T-helper 2 cell treated with Interferon-gamma antibody and Interleukin-4, amounts not matched to agents 5 μg/mL and 100 μg/mL, for 36 hours (primary cell): ENCODE measurements around the gene MALRD1.
"Not testable (repeated sequence)": the region's sequence is repeated elsewhere in the genome, so short reads cannot be mapped to it uniquely, and the experiment has no call there.

Experiments
- DNase-seq: peaks from one replicate; pipeline ENCODE4 v3.0.0; 2021; ENCODE audit warnings: low spot score
- H3K27ac Mint-ChIP-seq: one replicate; pipeline ENCODE4 v1.8.0; 2021; ENCODE audit warnings: mild to moderate bottlenecking, mixed read lengths
- H3K27me3 Mint-ChIP-seq: one replicate; pipeline ENCODE4 v1.8.0; 2021; ENCODE audit warnings: low read depth, mixed read lengths
- H3K36me3 Mint-ChIP-seq: one replicate; pipeline ENCODE4 v1.8.0; 2021; ENCODE audit warnings: low read depth, mixed read lengths
- H3K4me1 Mint-ChIP-seq: one replicate; pipeline ENCODE4 v1.8.0; 2021; ENCODE audit warnings: low read depth, mixed read lengths
- H3K4me3 Mint-ChIP-seq: one replicate; pipeline ENCODE4 v1.8.0; 2022; ENCODE audit warnings: mild to moderate bottlenecking, moderate library complexity, mixed read lengths
- H3K9me3 Mint-ChIP-seq: one replicate; pipeline ENCODE4 v1.8.0; 2021; ENCODE audit warnings: mixed read lengths

MALRD1 gene

DNA sequence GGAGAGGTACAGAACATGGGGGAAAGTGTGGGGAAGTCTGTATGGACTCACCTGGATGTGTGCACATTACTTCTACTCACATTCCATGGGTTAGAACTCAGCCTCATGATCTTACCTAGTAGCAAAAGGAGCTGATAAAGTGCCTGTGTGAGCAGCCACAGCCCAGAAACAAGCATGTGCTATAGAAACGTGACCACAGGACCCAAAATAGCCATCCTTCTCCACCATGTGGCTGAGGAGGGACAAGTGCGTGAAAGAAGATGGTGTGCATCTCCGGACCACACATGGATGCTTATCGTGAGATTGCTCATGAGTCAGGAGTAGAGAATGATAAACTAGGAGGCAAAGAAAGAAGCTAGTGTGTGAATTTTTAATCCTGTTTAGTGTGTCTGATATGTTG lies 431.3 kb downstream of the MALRD1 start:
- H3K27me3 Mint-ChIP-seq: no peaks in the 10 kb centered on the region
- H3K9me3 Mint-ChIP-seq: peaks cover 27% of the 10 kb centered on the region
- no peak overlapping the region for H3K4me3 Mint-ChIP-seq
- DNase-seq: no peak
- no peaks in the 10 kb centered on the region for H3K36me3 Mint-ChIP-seq
- H3K27ac Mint-ChIP-seq: no peak overlapping the region
- no peaks in the 10 kb centered on the region for H3K4me1 Mint-ChIP-seq

- no peaks in the 10 kb centered on the region for H3K27me3 Mint-ChIP-seq
- H3K4me3 Mint-ChIP-seq: no peak overlapping the region
- DNase-seq: no peak
- no peaks in the 10 kb centered on the region for H3K4me1 Mint-ChIP-seq
- H3K36me3 Mint-ChIP-seq: no peaks in the 10 kb centered on the region
- no peak overlapping the region for H3K27ac Mint-ChIP-seq
- peaks cover 27% of the 10 kb centered on the region for H3K9me3 Mint-ChIP-seq
These were observed 431.8 kb downstream of the MALRD1 start for GRCh38 chr10:19480353-19480752.

- no peaks in the 10 kb centered on the region for H3K36me3 Mint-ChIP-seq
- no peaks in the 10 kb centered on the region for H3K27me3 Mint-ChIP-seq
- no peak overlapping the region for H3K27ac Mint-ChIP-seq
- no peaks in the 10 kb centered on the region for H3K4me1 Mint-ChIP-seq
- no peak overlapping the region for H3K4me3 Mint-ChIP-seq
- H3K9me3 Mint-ChIP-seq: peaks cover 24% of the 10 kb centered on the region
- no peak for DNase-seq
These were observed 434.8 kb downstream of the MALRD1 start for GRCh38 chr10:19483421-19483820.

GRCh38 chr10:19488592-19489280 lies 440.1 kb downstream of the MALRD1 start:
- Mint-ChIP-seq H3K27ac (no peak overlapping the region), H3K4me1 (no peaks in the 10 kb centered on the region), H3K36me3 (no peaks in the 10 kb centered on the region), H3K4me3 (no peak overlapping the region), H3K27me3 (no peaks in the 10 kb centered on the region), H3K9me3 (peaks cover 11% of the 10 kb centered on the region)
- no peak for DNase-seq

DNA sequence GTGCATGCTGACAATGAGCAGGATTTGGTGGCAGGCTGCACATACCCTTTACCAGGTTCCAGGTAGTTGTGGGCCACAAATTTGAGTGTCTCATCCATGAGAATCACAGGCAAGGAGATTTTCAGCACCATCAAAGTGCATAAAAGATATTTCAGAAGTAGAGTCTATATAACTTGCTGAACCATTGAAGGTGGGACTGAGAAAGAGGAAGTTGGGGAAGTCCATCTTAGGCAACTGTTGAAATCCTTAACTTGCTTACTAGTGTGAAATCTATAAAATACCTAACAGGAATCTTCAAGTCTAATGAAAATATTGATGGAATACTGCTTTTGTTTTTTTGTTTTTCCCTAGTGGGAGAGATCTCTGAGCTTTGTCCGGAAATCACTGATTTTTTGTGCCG lies 442.6 kb downstream of the MALRD1 start:
- H3K27ac Mint-ChIP-seq: no peak overlapping the region
- no peaks in the 10 kb centered on the region for H3K27me3 Mint-ChIP-seq
- H3K9me3 Mint-ChIP-seq: peaks cover 13% of the 10 kb centered on the region
- no peaks in the 10 kb centered on the region for H3K4me1 Mint-ChIP-seq
- H3K4me3 Mint-ChIP-seq: no peak overlapping the region
- DNase-seq: no peak
- no peaks in the 10 kb centered on the region for H3K36me3 Mint-ChIP-seq

GRCh38 chr10:19493917-19494316 lies 445.3 kb downstream of the MALRD1 start:
- Mint-ChIP-seq H3K4me1 (no peaks in the 10 kb centered on the region), H3K27ac (no peak overlapping the region), H3K4me3 (no peak overlapping the region), H3K27me3 (no peaks in the 10 kb centered on the region), H3K36me3 (no peaks in the 10 kb centered on the region), H3K9me3 (peaks cover 14% of the 10 kb centered on the region)
- no peak for DNase-seq

- no peaks in the 10 kb centered on the region for H3K36me3 Mint-ChIP-seq
- no peaks in the 10 kb centered on the region for H3K27me3 Mint-ChIP-seq
- DNase-seq: no peak
- no peak overlapping the region for H3K27ac Mint-ChIP-seq
- H3K9me3 Mint-ChIP-seq: peaks cover 14% of the 10 kb centered on the region
- no peaks in the 10 kb centered on the region for H3K4me1 Mint-ChIP-seq
- H3K4me3 Mint-ChIP-seq: no peak overlapping the region
These were observed 448.4 kb downstream of the MALRD1 start for GRCh38 chr10:19497026-19497425.

DNA sequence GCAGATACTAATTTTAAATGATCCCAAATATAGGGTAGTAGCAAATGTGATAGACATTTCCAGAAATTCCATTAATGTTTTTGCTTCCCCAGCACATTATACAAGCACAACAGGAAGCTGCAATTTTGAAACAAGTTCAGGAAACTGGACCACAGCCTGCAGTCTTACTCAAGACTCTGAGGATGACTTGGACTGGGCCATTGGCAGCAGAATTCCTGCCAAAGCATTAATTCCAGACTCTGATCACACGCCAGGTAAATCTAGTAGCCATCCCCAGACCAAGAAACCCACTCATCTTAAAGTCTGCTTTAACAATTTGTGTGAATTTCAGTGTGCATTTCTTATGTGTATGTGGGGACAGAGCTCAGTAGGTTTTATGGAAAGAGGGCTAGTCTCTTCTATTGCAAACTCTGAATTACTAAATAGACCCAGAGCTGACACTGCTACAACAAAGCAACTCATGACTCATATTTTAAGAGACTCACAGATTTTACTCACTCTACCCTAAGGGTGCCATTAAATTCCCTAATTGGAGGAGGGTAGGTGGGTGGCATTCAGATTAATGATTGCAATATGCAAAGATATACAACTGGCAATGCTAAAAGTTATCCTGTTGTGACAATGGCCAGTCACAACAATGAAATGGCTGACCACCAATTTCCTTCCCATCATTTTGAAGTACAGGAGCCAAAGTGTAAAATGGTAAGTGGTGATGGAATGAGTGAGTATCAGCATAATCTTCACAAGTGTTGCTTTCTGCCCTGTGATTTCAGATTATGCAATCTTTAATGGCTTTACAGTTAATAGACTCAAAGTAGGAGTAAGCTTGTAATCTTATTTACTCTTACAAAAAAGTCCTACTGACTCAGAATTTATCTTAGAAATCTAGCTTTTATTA lies 450.0 kb downstream of the MALRD1 start:
- peaks cover 10% of the 10 kb centered on the region for H3K9me3 Mint-ChIP-seq
- no peaks in the 10 kb centered on the region for H3K27me3 Mint-ChIP-seq
- DNase-seq: no peak
- H3K27ac Mint-ChIP-seq: no peak overlapping the region
- no peaks in the 10 kb centered on the region for H3K4me1 Mint-ChIP-seq
- H3K36me3 Mint-ChIP-seq: no peaks in the 10 kb centered on the region
- H3K4me3 Mint-ChIP-seq: no peak overlapping the region

DNA sequence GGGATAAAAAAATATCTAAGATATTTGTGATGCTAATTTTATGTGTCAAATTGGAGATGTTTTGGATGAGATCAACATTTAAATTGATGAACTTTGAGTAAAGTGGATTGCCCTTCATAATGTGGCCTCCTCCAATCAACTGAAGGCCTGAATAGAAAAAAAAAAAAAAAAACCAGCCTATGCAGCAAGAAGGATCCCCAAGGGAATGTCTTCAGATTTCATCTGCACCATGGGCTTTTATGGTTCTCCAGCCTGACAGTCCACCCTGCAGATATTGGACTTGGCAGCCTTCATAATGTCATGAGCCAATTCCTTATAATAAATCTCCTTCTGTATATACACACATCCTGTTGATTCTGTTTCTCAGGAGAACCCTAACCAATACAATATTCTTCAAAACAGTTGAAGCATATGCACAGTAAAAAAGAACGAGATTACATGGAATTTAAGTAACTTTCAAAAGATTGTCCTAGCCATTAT lies 450.7 kb downstream of the MALRD1 start:
- DNase-seq: no peak
- Mint-ChIP-seq H3K9me3 (peaks cover 10% of the 10 kb centered on the region), H3K36me3 (no peaks in the 10 kb centered on the region), H3K27me3 (no peaks in the 10 kb centered on the region), H3K4me1 (no peaks in the 10 kb centered on the region), H3K4me3 (no peak overlapping the region), H3K27ac (no peak overlapping the region)

GRCh38 chr10:19500959-19501358 lies 452.4 kb downstream of the MALRD1 start:
- DNase-seq: no peak
- Mint-ChIP-seq H3K27ac (no peak overlapping the region), H3K36me3 (no peaks in the 10 kb centered on the region), H3K27me3 (no peaks in the 10 kb centered on the region), H3K9me3 (peaks cover 8% of the 10 kb centered on the region), H3K4me3 (no peak overlapping the region), H3K4me1 (no peaks in the 10 kb centered on the region)

- Mint-ChIP-seq H3K4me3 (no peak overlapping the region), H3K9me3 (peaks cover 10% of the 10 kb centered on the region), H3K4me1 (no peaks in the 10 kb centered on the region), H3K27ac (no peak overlapping the region), H3K27me3 (no peaks in the 10 kb centered on the region), H3K36me3 (no peaks in the 10 kb centered on the region)
- no peak for DNase-seq
These were observed 457.0 kb downstream of the MALRD1 start for GRCh38 chr10:19505320-19506312.

- not testable (repeated sequence) for H3K9me3 Mint-ChIP-seq
These were observed 461.6 kb downstream of the MALRD1 start for GRCh38 chr10:19510005-19510732.

DNA sequence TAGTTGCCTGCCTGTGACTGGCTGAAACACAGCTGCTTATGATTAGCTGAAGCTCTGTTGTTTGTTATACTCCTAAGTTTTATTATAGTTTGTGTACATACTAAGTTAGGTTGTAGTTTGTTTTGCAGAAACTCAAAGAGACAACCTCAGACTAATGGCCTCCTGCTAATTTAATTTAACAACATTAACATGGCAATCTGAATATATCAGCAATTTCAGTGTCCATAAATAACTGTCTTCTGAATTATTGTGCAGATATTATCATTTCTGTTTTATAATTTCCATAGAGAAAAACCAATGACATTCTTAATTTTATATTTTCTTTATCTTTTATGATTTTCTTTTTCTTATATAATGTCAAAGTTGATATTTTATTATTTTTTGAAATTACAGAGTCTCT lies 469.5 kb downstream of the MALRD1 start:
- Mint-ChIP-seq H3K27ac (no peak overlapping the region), H3K9me3 (peaks cover 7% of the 10 kb centered on the region), H3K4me3 (no peak overlapping the region), H3K4me1 (no peaks in the 10 kb centered on the region), H3K36me3 (no peaks in the 10 kb centered on the region), H3K27me3 (no peaks in the 10 kb centered on the region)
- no peak for DNase-seq

More at GRCh38 chr10:19510005-19510732, 461.6 kb downstream of the MALRD1 start:
- H3K4me1 Mint-ChIP-seq, DNase-seq, H3K27me3 Mint-ChIP-seq, H3K27ac Mint-ChIP-seq, H3K36me3 Mint-ChIP-seq, H3K4me3 Mint-ChIP-seq: not testable (repeated sequence)
